GOT3 (cell line): ENCODE measurements around the gene PEX11B.
A peak's percentile ranks its signal among the peaks of the same experiment; 100 is the strongest.

Source experiments
- DNase-seq: peaks from one replicate; lab custom pipeline; 2025; ENCODE audit warnings: mixed read lengths; lab: John Stamatoyannopoulos, UW

The PEX11B gene

GRCh38 chr1:145918144-145918991, at the start of gene PEX11B:
TSS of gene PEX11B (minus strand) at chr1:145918717. CDS start at chr1:145918688, 29 bp downstream.
- peak; percentile 74 for DNase-seq

DNA sequence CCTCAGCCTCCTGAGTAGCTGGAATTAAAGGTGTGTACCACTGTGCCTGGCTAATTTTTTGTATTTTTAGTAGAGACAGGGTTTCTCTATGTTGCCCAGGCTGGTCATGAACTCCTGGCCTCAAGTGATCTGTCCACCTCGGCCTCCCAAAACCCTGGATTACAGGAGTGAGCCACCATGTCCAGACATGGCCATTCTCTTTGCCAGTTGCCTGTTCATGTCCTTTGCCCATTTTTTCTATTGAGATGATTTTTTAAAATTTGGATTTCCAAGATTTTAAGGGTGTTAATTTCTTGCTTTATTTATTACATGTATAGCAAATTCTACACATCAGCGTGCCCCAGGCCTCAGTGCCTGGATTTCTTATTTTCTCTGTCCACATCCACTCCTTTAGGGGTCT, 48.8 kb upstream of the PEX11B start:
- no peak for DNase-seq

GRCh38 chr1:145965119-145965744, 46.7 kb upstream of the PEX11B start:
- DNase-seq, result no peak

DNA sequence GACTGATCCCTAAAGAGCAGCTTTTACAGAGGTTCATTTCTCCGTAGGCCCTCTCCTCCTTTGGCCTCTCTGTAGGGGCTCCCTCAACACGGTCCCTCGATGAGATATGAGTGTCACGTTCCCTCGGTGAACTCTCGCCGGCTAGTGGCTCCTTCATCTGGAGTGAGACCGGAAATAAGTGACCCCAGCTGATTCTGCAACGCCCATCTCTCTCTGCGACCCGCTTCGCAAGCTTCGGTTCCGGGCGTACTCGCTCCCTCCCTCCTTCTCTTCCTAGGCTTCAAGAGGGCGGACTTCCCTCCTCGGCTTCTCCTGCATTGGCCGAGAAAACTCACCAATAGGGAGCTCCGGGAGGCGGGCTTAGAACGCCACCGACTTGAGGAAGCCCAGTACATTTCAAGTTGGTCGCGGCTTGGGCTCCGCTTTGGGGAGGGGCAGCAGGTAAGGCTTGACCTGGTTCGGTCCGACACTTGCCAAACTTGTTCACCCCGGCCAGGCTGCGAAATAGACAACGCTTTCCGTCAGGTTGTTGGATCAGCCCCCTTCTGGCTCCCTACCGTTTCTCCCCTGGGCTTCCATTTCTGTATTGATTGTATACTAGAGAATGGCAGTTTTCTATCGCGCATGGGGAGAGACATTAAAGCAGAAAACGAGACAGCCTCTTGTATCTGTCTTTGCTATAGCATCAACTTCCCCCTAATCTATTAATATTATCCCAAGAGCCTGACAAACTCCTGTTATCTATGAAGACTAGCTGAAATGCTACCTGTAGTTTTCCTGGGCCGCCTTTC, 46.0 kb upstream of the PEX11B start, which contains the start of the genes ANKRD34A and POLR3GL:
ANKRD34A (minus strand) TSS at position 248 of the 791 bp plus-strand sequence. CDS start 2,816 bp downstream, outside the sequence.
POLR3GL (plus strand) TSS at position 363 of the 791 bp plus-strand sequence. CDS start 10,176 bp downstream, outside the sequence.
- DNase-seq, result peak; percentile 64

GRCh38 chr1:145963265-145964019, 44.9 kb upstream of the PEX11B start:
- no peak for DNase-seq

DNA sequence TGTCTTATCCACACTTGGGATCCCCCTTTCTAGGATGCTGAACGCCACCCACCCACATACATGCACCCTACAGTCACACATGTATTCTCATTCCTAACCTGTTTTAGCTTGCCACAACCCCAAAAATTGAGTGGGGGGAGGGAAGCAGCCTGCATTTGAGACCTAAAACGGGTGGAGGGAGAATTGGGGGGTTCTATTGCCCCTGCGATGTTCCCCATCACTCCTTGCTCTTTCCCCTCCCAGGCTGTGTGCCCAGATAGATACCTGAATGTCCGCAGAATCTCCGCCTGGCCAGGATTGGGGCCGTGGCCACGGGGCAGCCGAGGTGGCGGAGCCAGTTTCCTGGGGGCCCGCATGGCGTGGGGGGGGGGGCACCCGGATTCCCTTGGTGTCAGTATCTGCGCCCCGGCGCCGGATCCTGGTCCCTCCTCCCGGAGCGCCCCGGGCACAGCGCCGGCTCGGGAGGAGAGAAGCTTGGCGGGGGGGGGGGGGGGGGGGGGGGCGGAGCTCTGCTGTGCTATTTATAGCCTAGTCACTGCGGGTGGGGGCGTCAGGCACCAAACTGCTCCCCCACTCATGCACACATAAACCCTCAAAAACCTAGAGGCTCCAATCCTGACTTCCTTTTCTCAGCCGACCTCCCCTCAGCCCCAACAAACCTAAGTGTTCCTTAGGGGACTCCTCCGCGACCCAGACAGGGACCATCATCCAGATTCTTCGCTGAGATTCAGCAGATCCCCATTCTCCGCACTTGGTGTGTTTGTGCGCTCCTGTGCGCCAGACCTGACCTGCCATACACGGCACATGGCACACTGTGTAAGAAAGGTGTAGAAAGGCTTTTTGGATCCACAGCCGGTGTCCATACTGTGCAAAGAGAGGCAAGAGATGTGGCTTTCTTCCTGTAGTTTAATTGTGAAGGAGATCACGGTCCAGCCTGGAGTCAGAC, 43.9 kb upstream of the PEX11B start:
- DNase-seq, result no peak

DNA sequence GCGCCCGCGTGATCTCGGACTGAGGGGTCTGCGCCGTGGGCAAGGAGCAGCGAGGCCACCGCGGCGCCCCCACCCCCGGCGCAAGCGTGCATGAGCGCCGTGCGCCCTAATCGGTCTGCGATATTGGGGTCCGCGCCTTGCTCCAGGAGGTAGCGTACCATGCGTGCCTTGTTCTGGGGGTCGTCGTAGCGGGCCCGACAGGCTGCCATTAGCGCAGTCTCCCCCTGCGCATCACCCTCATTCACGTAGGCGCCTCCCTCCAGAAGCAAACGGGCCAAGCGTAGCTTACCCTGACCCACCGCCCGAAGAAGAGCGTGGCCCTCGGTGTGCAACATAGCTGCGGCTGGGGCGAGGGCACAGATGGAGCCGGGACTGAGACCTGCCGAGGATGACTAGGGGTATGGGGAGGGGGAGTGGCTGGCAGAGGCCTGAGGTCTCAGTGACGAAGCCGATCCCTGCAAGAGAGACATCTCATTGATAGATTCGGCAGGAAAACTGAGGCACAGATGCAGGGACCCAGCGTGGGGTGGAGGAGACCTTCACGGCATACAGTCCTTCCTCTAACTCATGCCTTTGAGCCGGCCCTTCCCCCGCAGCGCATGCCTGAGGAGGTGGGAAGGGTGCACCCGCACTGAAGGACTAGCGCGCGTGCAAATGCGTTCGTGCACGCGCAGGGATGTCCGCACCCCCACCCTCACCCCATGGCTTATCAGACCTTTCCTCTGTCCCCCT, 43.1 kb upstream of the PEX11B start:
- DNase-seq, result no peak

GRCh38 chr1:145961109-145961424, 42.5 kb upstream of the PEX11B start:
- DNase-seq, result no peak

DNA sequence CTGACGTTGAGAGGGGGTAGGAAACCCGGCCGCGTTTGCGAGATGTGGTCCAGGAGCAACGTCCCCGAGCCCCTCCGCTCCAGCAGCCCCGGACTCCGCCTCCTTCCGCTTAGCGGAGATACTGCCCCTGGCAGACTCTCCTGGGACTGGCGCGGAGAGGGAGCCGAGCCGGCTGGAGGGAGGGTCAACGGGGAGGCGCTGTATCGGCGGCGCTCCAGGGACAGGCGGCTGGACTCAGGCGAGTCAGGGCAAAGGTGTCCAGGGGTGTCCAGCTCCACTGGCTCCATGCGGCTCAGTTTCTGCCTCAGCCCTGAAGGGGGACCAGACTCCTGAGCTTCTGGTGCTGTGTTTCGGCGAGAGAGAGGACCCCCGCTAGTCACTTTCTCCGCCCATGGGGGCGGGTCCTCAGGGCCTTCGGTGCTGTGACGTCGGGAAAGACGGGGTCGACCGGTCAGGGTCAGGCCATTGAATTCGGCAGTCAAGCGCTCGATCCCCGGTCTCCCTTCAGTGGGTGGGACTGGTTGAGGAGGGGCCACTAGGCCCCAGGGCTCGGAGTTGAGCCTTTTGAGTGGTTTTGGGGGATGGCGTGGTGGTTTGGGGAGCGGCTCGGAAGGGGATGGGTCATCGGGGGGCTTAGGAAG, 42.1 kb upstream of the PEX11B start:
- no peak for DNase-seq

DNA sequence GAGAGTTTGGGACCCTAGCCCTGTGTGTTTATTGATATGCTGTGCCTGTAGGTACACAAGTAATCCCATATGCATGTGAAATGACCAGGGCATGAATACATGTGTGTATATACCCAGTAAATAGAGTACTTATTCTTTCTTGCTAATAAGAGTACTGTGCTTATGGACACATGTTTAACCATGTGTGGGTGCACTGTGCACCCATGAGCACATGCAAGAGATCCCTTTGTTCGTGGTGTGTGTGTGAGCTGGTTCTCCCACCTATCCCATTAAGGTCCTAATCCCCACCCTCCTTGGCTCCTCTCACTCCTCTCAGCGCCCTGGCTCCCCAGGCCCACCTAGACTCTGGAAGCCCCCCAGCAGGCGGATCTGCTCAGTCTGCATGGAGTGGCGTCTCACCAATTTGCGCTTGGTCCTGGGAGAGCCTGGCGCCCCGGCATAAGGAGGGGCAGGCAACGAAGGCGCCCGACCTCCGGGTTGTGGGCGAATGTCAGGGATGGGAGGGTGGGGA, 41.5 kb upstream of the PEX11B start:
- no peak for DNase-seq

- DNase-seq, result no peak
These were observed 40.8 kb upstream of the PEX11B start for GRCh38 chr1:145959333-145959732.

- no peak for DNase-seq
These were observed 40.2 kb upstream of the PEX11B start for GRCh38 chr1:145958734-145959133.

- DNase-seq, result peak; percentile 93
These were observed 39.2 kb upstream of the PEX11B start, which contains the start of gene LIX1L for GRCh38 chr1:145957443-145958319. TSS of gene LIX1L (minus strand) at chr1:145958017. CDS start at chr1:145957927, 90 bp downstream.

GRCh38 chr1:145956781-145957442, 38.4 kb upstream of the PEX11B start:
- no peak for DNase-seq

- no peak for DNase-seq
These were observed 37.8 kb upstream of the PEX11B start for GRCh38 chr1:145956361-145956760.

DNA sequence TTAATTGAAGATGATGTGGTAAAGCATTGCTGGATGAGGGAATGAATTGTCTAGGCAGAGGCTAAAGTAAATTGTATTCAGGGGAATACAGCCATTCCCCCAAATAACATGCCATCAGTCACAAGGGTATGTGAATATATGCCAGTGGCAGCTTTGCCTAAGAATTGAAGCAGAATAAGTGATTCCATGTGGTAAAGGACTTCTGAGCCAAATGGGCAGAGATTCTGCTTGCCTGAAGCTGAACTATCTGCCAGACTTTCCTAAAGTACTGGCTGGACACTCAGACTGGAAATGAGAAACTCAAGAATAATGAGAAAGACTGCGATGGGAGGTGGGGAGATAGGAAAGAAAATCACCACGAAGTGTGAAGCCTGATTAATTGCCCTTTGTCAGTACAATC, 36.9 kb upstream of the PEX11B start:
- no peak for DNase-seq

- DNase-seq, result no peak
These were observed 35.3 kb upstream of the PEX11B start for GRCh38 chr1:145953861-145954260.
